ENCODE data around the gene FAM227B. TPM values are rescaled to one million over a fixed set of nuclear protein-coding genes. Genes with fewer than 3 reads are reported as not detected.

Gene FAM227B
- polyA plus RNA-seq, 1 experiment, result 6.1 TPM

DNA sequence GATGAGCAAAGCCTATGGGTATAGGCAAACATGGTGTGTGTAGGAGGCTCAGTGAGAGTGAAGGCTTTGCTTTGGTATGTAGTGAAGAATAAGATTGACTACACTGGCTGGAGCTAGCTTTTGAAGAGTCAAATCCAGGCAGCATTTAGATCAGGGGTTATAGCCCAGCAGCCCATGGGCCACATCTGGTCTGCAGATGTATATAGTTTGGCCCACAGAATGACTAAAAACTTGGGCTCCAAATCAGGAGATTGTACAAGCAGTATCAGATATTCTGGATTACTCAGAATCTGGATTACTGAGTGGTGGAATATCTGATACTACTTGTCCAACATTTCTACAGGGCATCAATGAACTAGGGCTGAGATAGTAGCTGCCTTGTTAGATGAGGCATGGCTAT is 290.5 kb downstream of the FAM227B start:
- CTCF ChIA-PET, result no interaction called here
- DNase-seq (ENCODE audit: low read depth, low spot score), result no peak
- Histone ChIP-seq H3K27me3 (ENCODE audit: control insufficient read depth, insufficient read depth, low read length) (no peaks in the 10 kb centered on the region), H3K4me3 (ENCODE audit: low read depth, low read length) (no peak overlapping the region), H3K27ac (ENCODE audit: low read depth, low read length) (no peak overlapping the region), H3K9me3 (ENCODE audit: control insufficient read depth, insufficient read depth, low read length) (no peaks in the 10 kb centered on the region)
- TF ChIP-seq, protein P1, sequence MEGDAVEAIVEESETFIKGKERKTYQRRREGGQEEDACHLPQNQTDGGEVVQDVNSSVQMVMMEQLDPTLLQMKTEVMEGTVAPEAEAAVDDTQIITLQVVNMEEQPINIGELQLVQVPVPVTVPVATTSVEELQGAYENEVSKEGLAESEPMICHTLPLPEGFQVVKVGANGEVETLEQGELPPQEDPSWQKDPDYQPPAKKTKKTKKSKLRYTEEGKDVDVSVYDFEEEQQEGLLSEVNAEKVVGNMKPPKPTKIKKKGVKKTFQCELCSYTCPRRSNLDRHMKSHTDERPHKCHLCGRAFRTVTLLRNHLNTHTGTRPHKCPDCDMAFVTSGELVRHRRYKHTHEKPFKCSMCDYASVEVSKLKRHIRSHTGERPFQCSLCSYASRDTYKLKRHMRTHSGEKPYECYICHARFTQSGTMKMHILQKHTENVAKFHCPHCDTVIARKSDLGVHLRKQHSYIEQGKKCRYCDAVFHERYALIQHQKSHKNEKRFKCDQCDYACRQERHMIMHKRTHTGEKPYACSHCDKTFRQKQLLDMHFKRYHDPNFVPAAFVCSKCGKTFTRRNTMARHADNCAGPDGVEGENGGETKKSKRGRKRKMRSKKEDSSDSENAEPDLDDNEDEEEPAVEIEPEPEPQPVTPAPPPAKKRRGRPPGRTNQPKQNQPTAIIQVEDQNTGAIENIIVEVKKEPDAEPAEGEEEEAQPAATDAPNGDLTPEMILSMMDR (IDR thresholded peaks at IDR 0.05; ENCODE audit: low read depth, low read length), result no peak
- POLR2A ChIA-PET, result no interaction called here

GRCh38 chr15:49328941-49329340 is 291.7 kb downstream of the FAM227B start:
- DNase-seq (ENCODE audit: low read depth, low spot score), result no peak
- TF ChIP-seq, protein P1 (IDR thresholded peaks at IDR 0.05; ENCODE audit: low read depth, low read length), result no peak
- ChIA-PET POLR2A (no interaction called here), CTCF (no interaction called here)
- no peaks in the 10 kb centered on the region for H3K9me3 ChIP-seq (ENCODE audit: control insufficient read depth, insufficient read depth, low read length)
- no peak overlapping the region for H3K27ac ChIP-seq (ENCODE audit: low read depth, low read length)
- H3K27me3 ChIP-seq (ENCODE audit: control insufficient read depth, insufficient read depth, low read length), result no peaks in the 10 kb centered on the region
- no peak overlapping the region for H3K4me3 ChIP-seq (ENCODE audit: low read depth, low read length)

GRCh38 chr15:49327927-49328326 is 292.7 kb downstream of the FAM227B start:
- no peak overlapping the region for H3K27ac ChIP-seq (ENCODE audit: low read depth, low read length)
- ChIA-PET POLR2A (no interaction called here), CTCF (interaction anchor here (0.7 kb wide), 1 partner anchor 28 kb away, joined by 3 read pairs; no protein-coding TSS in a partner anchor)
- no peaks in the 10 kb centered on the region for H3K27me3 ChIP-seq (ENCODE audit: control insufficient read depth, insufficient read depth, low read length)
- TF ChIP-seq, protein P1 (IDR thresholded peaks at IDR 0.05; ENCODE audit: low read depth, low read length), result no peak
- DNase-seq (ENCODE audit: low read depth, low spot score), result no peak
- no peak overlapping the region for H3K4me3 ChIP-seq (ENCODE audit: low read depth, low read length)
- H3K9me3 ChIP-seq (ENCODE audit: control insufficient read depth, insufficient read depth, low read length), result no peaks in the 10 kb centered on the region

- no peak for DNase-seq (ENCODE audit: low read depth, low spot score)
- no peak overlapping the region for H3K27ac ChIP-seq (ENCODE audit: low read depth, low read length)
- TF ChIP-seq, protein P1 (IDR thresholded peaks at IDR 0.05; ENCODE audit: low read depth, low read length), result no peak
- no peak overlapping the region for H3K4me3 ChIP-seq (ENCODE audit: low read depth, low read length)
- H3K9me3 ChIP-seq (ENCODE audit: control insufficient read depth, insufficient read depth, low read length), result no peaks in the 10 kb centered on the region
- no peaks in the 10 kb centered on the region for H3K27me3 ChIP-seq (ENCODE audit: control insufficient read depth, insufficient read depth, low read length)
- CTCF ChIA-PET, result no interaction called here
- POLR2A ChIA-PET, result interaction anchor here (0.7 kb wide), 1 partner anchor 32 kb away, joined by 6 read pairs; no protein-coding TSS in a partner anchor
Measured at GRCh38 chr15:49323207-49323606, 297.4 kb downstream of the FAM227B start.

GRCh38 chr15:49320351-49320750 is 300.3 kb downstream of the FAM227B start:
- H3K9me3 ChIP-seq (ENCODE audit: control insufficient read depth, insufficient read depth, low read length), result no peaks in the 10 kb centered on the region
- no peak for DNase-seq (ENCODE audit: low read depth, low spot score)
- TF ChIP-seq, protein P1 (IDR thresholded peaks at IDR 0.05; ENCODE audit: low read depth, low read length), result no peak
- CTCF ChIA-PET, result no interaction called here
- no peaks in the 10 kb centered on the region for H3K27me3 ChIP-seq (ENCODE audit: control insufficient read depth, insufficient read depth, low read length)
- H3K27ac ChIP-seq (ENCODE audit: low read depth, low read length), result no peak overlapping the region
- no peak overlapping the region for H3K4me3 ChIP-seq (ENCODE audit: low read depth, low read length)
- POLR2A ChIA-PET, result no interaction called here
